Prostate gland (tissue), 2 donors: ENCODE measurements around the gene PIK3C2G. TPM values are rescaled to one million over a fixed set of nuclear protein-coding genes. Genes with fewer than 3 reads are reported as not detected.

Experiments
- DNase-seq: peaks from one replicate; pipeline ENCODE4 v3.0.0-alpha.2; 2019; ENCODE audit warnings: low spot score
- H3K27ac ChIP-seq, 2 donors: fragments of 200-600 bp; sonication (generic); 2 replicates each; pipeline ENCODE4 v1.5.1; 2017 to 2019
- H3K27me3 ChIP-seq: fragments of 200-600 bp; sonication (generic); replicated peaks from 2 replicates; pipeline ENCODE4 v1.5.1; 2019; ENCODE audit not compliant: insufficient read depth
- H3K36me3 ChIP-seq, 2 donors: fragments of 200-600 bp; sonication (generic); 1 replicate in 1 of 2; 2 replicates in 1 of 2; pipeline versions ENCODE4 v1.5.1 to v1.8.1; 2017 to 2019
- H3K4me1 ChIP-seq: fragments of 200-600 bp; sonication (generic); replicated peaks from 2 replicates; pipeline ENCODE4 v1.5.1; 2019
- H3K4me3 ChIP-seq, 2 donors: fragments of 200-600 bp; sonication (generic); 2 replicates each; pipeline ENCODE4 v1.5.1; 2017 to 2019
- H3K9me3 ChIP-seq: fragments of 200-600 bp; sonication (generic); 2 replicates; pipeline ENCODE4 v1.5.1; 2017
- CTCF ChIP-seq, 4 experiments: fragments of 200-600 bp in 2 of 4; fragments of 450-650 bp in 2 of 4; sonication (generic) in 2 of 4; IDR thresholded peaks; 1 replicate in 3 of 4; 2 replicates in 1 of 4; pipeline ENCODE4 v1.5.1; 2016 to 2019; ENCODE audit warnings: antibody characterized with exemption in 4 of 4, mild to moderate bottlenecking in 2 of 4, moderate library complexity in 2 of 4
- POLR2A ChIP-seq: fragments of 450-650 bp; IDR thresholded peaks from one replicate; pipeline ENCODE4 v1.6.1; 2016; ENCODE audit warnings: antibody characterized with exemption, mild to moderate bottlenecking
- POLR2AphosphoS5 ChIP-seq: sonication (generic); formaldehyde crosslinking; IDR thresholded peaks from one replicate; pipeline ENCODE4 v1.6.1; 2017; ENCODE audit warnings: antibody characterized with exemption
- WGBS: methylation state at CpG from one replicate; pipeline ENCODE4 v1.1.5; 2018; 5-methylcytosine and 5-hydroxymethylcytosine counted together
- intact Hi-C: fragments of 100-400 bp; cut with DNase I; formaldehyde crosslinking; loops from one replicate; pipeline ENCODE4 v1.14.2; 2022
- total RNA-seq, 2 donors: library from RNA; depleted of rRNA; stranded (reverse); fragments of >200 nt; gene quantifications; one replicate each; pipeline ENCODE4 v1.1.0, GENCODE V29; 2016

Gene PIK3C2G
- total RNA-seq, 2 donors from 2014 or later = 1.4 to 2.1 TPM

GRCh38 chr12:18646286-18646890 lies 385.1 kb downstream of the PIK3C2G start:
- Histone ChIP-seq H3K27ac (no peak overlapping the region), H3K4me3 (no peak overlapping the region), H3K9me3 (no peaks in the 10 kb centered on the region), H3K36me3 (no peaks in the 10 kb centered on the region), H3K4me1 (no peaks in the 10 kb centered on the region), H3K27me3 (no peaks in the 10 kb centered on the region)
- intact Hi-C loops = no loop called here
- TF ChIP-seq POLR2A = no peak
- TF ChIP-seq POLR2AphosphoS5 = no peak
- TF ChIP-seq CTCF (IDR thresholded peaks at IDR 0.05) = no peak
- DNase-seq = no peak
- 82% methylated on average over 6 of the region's 6 CpGs for WGBS

GRCh38 chr12:18651525-18651924 lies 390.2 kb downstream of the PIK3C2G start:
- Histone ChIP-seq H3K27me3 (no peaks in the 10 kb centered on the region), H3K4me1 (no peaks in the 10 kb centered on the region), H3K4me3 (no peak overlapping the region), H3K36me3 (no peaks in the 10 kb centered on the region), H3K9me3 (no peaks in the 10 kb centered on the region), H3K27ac (no peak overlapping the region)
- TF ChIP-seq POLR2AphosphoS5 = no peak
- TF ChIP-seq CTCF (IDR thresholded peaks at IDR 0.05) = no peak
- TF ChIP-seq POLR2A = no peak
- no peak for DNase-seq
- intact Hi-C loops = no loop called here
- WGBS = 93% methylated on average over 2 of the region's 2 CpGs

- Histone ChIP-seq H3K27ac (no peak overlapping the region), H3K36me3 (no peaks in the 10 kb centered on the region), H3K27me3 (no peaks in the 10 kb centered on the region), H3K9me3 (no peaks in the 10 kb centered on the region), H3K4me1 (no peaks in the 10 kb centered on the region), H3K4me3 (no peak overlapping the region)
- TF ChIP-seq CTCF (IDR thresholded peaks at IDR 0.05) = no peak
- no peak for TF ChIP-seq POLR2AphosphoS5
- no peak for TF ChIP-seq POLR2A
- intact Hi-C loops = no loop called here
- DNase-seq = no peak
These were observed 391.3 kb downstream of the PIK3C2G start for GRCh38 chr12:18652596-18652995.

DNA sequence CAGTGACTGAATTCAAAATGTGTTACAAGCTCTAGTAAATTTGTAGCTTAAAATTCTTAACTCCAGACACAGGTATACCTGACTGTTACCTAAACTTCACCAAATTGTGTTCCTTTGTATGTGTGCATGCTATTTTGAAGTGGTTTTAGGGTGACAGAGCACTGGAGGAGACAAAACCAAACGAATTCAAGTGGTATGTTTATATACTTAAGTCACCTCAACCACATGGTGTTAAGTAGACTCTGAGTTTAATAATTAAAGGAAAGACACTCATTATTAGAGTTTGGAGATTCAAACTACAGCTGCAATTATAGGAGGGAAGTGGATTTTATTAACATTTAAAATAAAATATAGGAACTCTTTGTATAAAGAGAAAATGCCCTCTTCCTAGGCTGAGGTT lies 392.1 kb downstream of the PIK3C2G start:
- WGBS = 54% methylated on average over 1 of the region's 1 CpG
- no peaks in the 10 kb centered on the region for H3K36me3 ChIP-seq
- H3K27me3 ChIP-seq = no peaks in the 10 kb centered on the region
- H3K4me1 ChIP-seq = no peaks in the 10 kb centered on the region
- H3K9me3 ChIP-seq = no peaks in the 10 kb centered on the region
- no peak for DNase-seq
- no peak overlapping the region for H3K27ac ChIP-seq
- intact Hi-C loops = no loop called here
- H3K4me3 ChIP-seq = no peak overlapping the region
- TF ChIP-seq CTCF (IDR thresholded peaks at IDR 0.05) (no peak), POLR2A (no peak), POLR2AphosphoS5 (no peak)

DNA sequence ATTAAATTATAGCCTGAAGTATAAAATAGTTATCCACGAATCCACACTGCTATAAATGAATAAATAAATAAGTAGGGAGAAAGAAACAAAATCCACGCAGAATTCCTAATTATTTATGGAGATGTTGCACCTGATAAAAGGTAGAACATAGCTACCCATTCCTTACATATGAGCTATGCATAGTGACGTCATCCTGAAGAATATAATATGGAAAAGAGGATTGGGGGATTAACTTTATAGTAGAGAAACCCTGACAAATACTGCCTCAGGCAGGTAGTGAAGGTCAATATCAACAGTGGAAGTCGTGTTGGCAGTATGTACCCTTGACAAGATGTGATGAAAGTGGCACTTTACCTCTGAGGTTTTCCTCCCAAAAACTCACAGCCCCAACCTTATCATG lies 394.0 kb downstream of the PIK3C2G start:
- H3K36me3 ChIP-seq = no peaks in the 10 kb centered on the region
- H3K4me3 ChIP-seq = no peak overlapping the region
- no peak for TF ChIP-seq POLR2AphosphoS5
- TF ChIP-seq CTCF (IDR thresholded peaks at IDR 0.05) = no peak
- TF ChIP-seq POLR2A = no peak
- no peaks in the 10 kb centered on the region for H3K27me3 ChIP-seq
- DNase-seq = no peak
- intact Hi-C loops = no loop called here
- WGBS = 76% methylated on average over 4 of the region's 4 CpGs
- no peaks in the 10 kb centered on the region for H3K9me3 ChIP-seq
- H3K4me1 ChIP-seq = no peaks in the 10 kb centered on the region
- no peak overlapping the region for H3K27ac ChIP-seq
